GM13976 (cell line): ENCODE data around the gene TGFBI.
"Not testable (repeated sequence)": the region's sequence is repeated elsewhere in the genome, so short reads cannot be mapped to it uniquely, and the experiment has no call there.

Experiments used
- DNase-seq: peaks from one replicate; pipeline ENCODE4 v3.0.0; 2012; ENCODE audit warnings: low spot score
- in situ Hi-C: fragments of 300-500 bp; cut with MboI; formaldehyde crosslinking; loops from one replicate; pipeline ENCODE4 v1.12.0; 2022; ENCODE audit warnings: low sequenced_read_pairs, mixed read lengths, inconsistent platforms; ENCODE audit not compliant: unreplicated experiment
- TF ChIP-seq, protein P1 (sequence below): IDR thresholded peaks from 2 replicates; pipeline ENCODE4 v1.5.1; 2012; ENCODE audit warnings: borderline replicate concordance, mild to moderate bottlenecking; ENCODE audit not compliant: insufficient read depth; ENCODE audit errors: extremely low read depth, missing control alignments, control extremely low read depth

The TGFBI gene

GRCh38 chr5:136040746-136041415 is 12.1 kb downstream of the TGFBI start:
- DNase-seq, result no peak
- TF ChIP-seq, protein P1, sequence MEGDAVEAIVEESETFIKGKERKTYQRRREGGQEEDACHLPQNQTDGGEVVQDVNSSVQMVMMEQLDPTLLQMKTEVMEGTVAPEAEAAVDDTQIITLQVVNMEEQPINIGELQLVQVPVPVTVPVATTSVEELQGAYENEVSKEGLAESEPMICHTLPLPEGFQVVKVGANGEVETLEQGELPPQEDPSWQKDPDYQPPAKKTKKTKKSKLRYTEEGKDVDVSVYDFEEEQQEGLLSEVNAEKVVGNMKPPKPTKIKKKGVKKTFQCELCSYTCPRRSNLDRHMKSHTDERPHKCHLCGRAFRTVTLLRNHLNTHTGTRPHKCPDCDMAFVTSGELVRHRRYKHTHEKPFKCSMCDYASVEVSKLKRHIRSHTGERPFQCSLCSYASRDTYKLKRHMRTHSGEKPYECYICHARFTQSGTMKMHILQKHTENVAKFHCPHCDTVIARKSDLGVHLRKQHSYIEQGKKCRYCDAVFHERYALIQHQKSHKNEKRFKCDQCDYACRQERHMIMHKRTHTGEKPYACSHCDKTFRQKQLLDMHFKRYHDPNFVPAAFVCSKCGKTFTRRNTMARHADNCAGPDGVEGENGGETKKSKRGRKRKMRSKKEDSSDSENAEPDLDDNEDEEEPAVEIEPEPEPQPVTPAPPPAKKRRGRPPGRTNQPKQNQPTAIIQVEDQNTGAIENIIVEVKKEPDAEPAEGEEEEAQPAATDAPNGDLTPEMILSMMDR, result no peak
- in situ Hi-C loops, result no loop called here

DNA sequence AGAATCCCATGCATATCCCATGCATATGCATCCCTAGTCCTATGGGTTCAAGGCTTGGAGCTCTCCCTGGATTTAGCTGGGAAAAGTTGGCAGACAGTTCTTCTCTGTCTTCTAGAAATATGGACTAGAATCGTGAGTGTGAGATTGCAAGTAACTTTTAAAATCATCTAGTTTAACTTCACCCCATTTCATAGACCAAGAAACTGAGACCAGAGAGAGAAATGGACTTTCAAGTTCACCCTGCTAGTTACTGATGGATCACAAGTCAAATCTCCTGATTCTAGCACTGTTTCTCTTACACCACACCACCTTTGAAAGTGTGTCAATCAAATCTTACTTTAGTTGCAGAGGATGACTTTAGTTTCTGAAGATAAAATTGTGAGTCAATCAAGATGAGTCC is 13.4 kb downstream of the TGFBI start:
- DNase-seq, result no peak
- TF ChIP-seq, protein P1, result no peak
- in situ Hi-C loops, result no loop called here

- in situ Hi-C loops, result no loop called here
- TF ChIP-seq, protein P1, result no peak
- DNase-seq, result no peak
These were observed 13.9 kb downstream of the TGFBI start for GRCh38 chr5:136042665-136043121.

GRCh38 chr5:136043551-136043950 is 14.8 kb downstream of the TGFBI start:
- in situ Hi-C loops, result no loop called here
- DNase-seq, result no peak
- TF ChIP-seq, protein P1, result no peak

DNA sequence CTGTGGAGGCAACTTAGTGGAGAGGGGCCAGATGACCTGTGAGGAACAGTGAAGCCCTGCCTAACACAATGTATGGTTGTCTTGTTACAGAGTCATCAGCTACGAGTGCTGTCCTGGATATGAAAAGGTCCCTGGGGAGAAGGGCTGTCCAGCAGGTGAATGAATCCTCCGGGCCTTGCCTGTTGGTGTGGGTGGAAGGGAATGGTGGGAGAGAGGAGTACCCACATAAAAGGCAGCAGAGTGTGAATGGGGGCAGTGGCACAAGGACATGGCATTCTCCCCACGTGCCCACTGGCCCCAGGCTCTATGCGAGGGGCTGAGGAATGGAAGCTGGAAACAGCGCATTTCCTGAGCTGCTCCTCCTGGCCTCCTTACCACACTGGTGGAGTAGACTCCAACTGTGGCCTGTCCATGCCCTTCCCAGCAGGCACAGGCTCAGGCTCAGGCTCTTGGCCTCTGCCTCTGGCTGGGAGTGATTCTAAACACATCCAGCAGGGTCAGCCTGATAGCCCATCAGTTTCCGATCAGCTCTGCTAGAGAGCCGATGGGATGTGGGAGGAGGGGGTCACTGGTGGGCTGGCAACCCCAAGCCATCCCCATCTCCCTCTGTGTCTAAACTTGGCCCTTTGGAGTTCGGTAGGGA is 15.3 kb downstream of the TGFBI start:
- DNase-seq, result no peak
- in situ Hi-C loops, result no loop called here
- TF ChIP-seq, protein P1, result no peak

- DNase-seq, in situ Hi-C loops: not testable (repeated sequence)
These were observed 16.2 kb downstream of the TGFBI start for GRCh38 chr5:136045026-136045425.

DNA sequence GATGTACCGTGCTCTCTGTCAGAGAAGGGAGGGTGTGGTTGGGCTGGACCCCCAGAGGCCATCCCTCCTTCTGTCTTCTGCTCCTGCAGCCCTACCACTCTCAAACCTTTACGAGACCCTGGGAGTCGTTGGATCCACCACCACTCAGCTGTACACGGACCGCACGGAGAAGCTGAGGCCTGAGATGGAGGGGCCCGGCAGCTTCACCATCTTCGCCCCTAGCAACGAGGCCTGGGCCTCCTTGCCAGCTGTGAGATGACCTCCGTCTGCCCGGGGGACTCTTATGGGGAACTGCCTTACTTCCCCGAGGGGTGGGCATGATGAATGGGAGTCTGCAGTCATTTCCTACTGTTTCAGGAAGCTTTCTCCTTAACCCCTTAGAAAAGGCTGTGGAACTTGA is 17.5 kb downstream of the TGFBI start:
- DNase-seq, result no peak
- in situ Hi-C loops, result no loop called here
- TF ChIP-seq, protein P1, result no peak
